ENCODE measurements around the gene GRID2. TPM values are rescaled to one million over a fixed set of nuclear protein-coding genes. Genes with fewer than 3 reads are reported as not detected.

Gene GRID2
- polyA plus RNA-seq, 4 donors, result 3.0 to 6.6 (median 4.8) TPM

GRCh38 chr4:92872604-92873003, 568.8 kb downstream of the GRID2 start:
- no peak for DNase-seq (ENCODE audit: low read depth in 4 of 4, low spot score in 2 of 4)

DNA sequence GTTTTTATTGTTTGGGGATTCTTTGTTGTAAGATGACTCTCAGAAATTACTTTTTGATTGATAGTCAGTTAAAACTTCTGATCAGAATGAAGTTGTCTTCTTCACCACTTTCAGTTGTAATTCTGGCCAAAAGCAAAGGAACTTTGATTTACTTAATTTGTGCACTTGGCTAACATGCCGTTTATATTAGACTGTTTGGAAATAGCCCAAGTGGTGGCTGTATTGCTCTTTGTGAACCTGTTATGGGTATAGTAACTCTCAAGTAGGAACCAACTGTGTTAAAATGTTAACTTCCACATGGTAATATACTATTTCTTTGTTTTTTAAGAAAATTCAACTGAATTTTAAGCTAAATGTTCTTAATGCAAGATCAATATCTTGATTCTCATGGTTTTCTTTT, 581.9 kb downstream of the GRID2 start:
- DNase-seq (ENCODE audit: low read depth in 4 of 4, low spot score in 2 of 4), result no peak

DNA sequence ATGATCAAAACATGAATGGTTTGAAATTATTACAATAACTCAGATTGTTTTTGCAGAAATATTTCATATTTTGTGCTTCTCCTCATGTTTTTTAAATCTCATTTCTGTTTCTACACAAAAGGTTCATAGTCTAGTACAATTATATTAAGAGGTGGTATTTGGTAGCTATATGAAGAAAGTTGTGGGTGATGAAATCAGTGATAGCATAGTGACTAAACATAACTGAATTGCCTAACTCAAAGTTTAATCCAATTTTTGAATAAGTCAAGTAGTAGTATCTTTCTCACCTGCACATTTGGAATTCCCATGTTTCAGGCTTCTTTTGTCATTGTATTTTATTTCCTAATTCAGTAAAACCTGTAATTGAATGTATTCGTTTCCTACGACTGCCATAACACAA, 648.7 kb downstream of the GRID2 start:
- DNase-seq (ENCODE audit: low read depth in 4 of 4, low spot score in 2 of 4), result no peak

GRCh38 chr4:92952897-92953296, 649.1 kb downstream of the GRID2 start:
- DNase-seq (ENCODE audit: low read depth in 4 of 4, low spot score in 2 of 4), result no peak

- DNase-seq (ENCODE audit: low read depth in 4 of 4, low spot score in 2 of 4), result no peak
These were observed 649.7 kb downstream of the GRID2 start for GRCh38 chr4:92953462-92953861.

- no peak for DNase-seq (ENCODE audit: low read depth in 4 of 4, low spot score in 2 of 4)
These were observed 658.1 kb downstream of the GRID2 start for GRCh38 chr4:92961881-92962280.

DNA sequence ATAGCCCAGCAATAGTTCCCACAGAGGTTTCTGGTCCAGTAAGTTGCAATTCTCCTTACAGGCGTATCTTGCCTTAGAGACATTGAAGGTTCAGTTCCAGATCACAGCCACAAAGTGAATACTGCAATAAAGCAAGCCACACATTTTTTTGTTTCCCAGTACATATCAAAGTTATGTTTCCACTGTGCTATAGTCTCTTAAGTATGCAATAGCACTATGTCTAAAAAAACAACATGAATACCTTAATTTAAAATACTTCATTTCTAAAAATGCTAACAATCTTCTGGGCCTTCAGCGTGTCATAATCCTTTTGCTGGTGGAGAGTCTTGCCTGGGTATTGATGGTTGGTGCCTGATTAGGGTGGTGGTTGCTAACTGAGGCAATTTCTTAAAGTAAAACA, 659.1 kb downstream of the GRID2 start:
- DNase-seq (ENCODE audit: low read depth in 4 of 4, low spot score in 2 of 4), result no peak

GRCh38 chr4:92968556-92968955, 664.8 kb downstream of the GRID2 start:
- DNase-seq (ENCODE audit: low read depth in 4 of 4, low spot score in 2 of 4), result no peak

GRCh38 chr4:92968996-92969395, 665.2 kb downstream of the GRID2 start:
- no peak for DNase-seq (ENCODE audit: low read depth in 4 of 4, low spot score in 2 of 4)

DNA sequence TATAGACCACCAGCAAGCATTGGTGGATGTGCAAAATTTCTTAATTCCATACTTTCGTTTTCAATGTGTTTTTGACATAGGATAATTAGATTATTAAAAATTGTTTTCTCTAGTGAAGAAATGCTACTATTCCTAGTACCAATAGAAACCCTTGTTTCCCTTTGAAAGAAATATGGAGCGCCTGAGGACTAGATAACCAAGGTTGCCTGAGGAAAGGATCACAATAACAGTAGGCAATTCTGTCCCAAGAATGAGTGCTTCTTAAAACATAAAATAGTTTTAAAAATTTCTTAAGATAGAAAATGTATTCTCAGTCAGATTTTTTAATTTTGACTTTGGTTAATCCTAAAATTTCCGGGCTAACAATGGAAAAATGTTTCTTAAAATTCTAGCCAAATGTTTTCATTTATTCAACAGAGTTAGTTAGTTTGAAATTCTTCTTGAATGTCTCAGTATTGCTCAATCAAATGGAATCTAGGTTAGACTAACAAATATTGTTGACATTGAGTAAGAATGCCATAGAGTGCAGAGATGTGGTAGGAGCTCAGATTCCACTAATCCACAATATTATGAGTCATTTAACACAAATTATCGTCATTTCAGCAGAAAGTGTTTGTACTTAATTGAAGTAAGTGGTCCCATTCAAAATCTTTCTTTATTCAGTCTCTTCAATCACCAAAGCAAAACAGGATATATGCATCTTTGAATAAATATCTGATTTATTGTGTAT, 666.0 kb downstream of the GRID2 start:
- no peak for DNase-seq (ENCODE audit: low read depth in 4 of 4, low spot score in 2 of 4)

- no peak for DNase-seq (ENCODE audit: low read depth in 4 of 4, low spot score in 2 of 4)
These were observed 667.2 kb downstream of the GRID2 start for GRCh38 chr4:92970996-92971395.

DNA sequence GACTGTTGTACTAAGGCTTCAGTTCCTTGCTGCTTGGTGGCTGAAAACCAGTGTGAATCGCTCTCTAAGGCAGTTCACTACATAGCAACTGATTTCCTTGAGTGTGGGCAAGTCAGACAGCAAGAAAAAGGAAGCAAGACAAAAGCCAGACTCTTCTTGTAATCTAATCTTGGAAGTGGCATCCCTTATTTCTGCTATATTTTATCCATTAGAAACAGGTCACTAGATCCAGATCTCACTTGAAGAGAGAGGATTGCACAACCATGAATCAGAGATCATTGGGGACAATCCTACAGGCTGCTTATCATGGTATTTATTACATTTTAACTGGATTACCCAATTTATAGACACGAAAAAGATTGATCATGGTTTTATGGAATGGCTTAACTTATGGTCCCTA, 684.5 kb downstream of the GRID2 start:
- no peak for DNase-seq (ENCODE audit: low read depth in 4 of 4, low spot score in 2 of 4)

GRCh38 chr4:92992758-92993157, 689.0 kb downstream of the GRID2 start:
- no peak for DNase-seq (ENCODE audit: low read depth in 4 of 4, low spot score in 2 of 4)

GRCh38 chr4:92994727-92995126, 691.0 kb downstream of the GRID2 start:
- DNase-seq (ENCODE audit: low read depth in 4 of 4, low spot score in 2 of 4), result no peak

- no peak for DNase-seq (ENCODE audit: low read depth in 4 of 4, low spot score in 2 of 4)
These were observed 692.8 kb downstream of the GRID2 start for GRCh38 chr4:92996533-92996932.

GRCh38 chr4:93000910-93001309, 697.1 kb downstream of the GRID2 start:
- DNase-seq (ENCODE audit: low read depth in 4 of 4, low spot score in 2 of 4), result no peak

- DNase-seq (ENCODE audit: low read depth in 4 of 4, low spot score in 2 of 4), result no peak
These were observed 698.5 kb downstream of the GRID2 start for GRCh38 chr4:93002240-93002639.

- DNase-seq (ENCODE audit: low read depth in 4 of 4, low spot score in 2 of 4), result no peak
These were observed 712.6 kb downstream of the GRID2 start for GRCh38 chr4:93016350-93016749.

DNA sequence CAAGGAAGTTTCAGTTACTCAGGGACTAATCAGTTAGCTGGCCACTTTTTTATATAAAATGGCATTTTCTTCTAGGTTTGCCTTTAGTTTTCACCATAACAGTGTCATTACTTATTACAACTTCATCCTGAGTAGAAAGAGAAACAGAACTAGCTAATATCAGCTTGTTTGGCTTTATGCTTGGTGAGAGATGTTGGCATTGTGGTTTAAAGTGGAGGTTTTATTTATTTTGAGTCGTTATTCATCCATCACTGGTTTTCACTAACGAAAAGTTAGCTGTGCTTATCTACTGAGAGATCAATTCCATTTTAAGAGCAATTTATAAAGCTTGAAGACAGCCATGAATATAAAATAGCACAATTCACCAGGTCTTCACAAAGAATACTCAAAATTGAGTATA, 714.5 kb downstream of the GRID2 start:
- DNase-seq (ENCODE audit: low read depth in 4 of 4, low spot score in 2 of 4), result no peak

GRCh38 chr4:93018806-93019205, 715.0 kb downstream of the GRID2 start:
- no peak for DNase-seq (ENCODE audit: low read depth in 4 of 4, low spot score in 2 of 4)

- DNase-seq (ENCODE audit: low read depth in 4 of 4, low spot score in 2 of 4), result peak in 1 of 4 donors; percentile 23
These were observed 726.0 kb downstream of the GRID2 start for GRCh38 chr4:93029769-93030168.

- DNase-seq (ENCODE audit: low read depth in 4 of 4, low spot score in 2 of 4), result no peak
These were observed 726.9 kb downstream of the GRID2 start for GRCh38 chr4:93030670-93031069.

All from left renal cortex interstitium (tissue), 4 donors.